SK-N-SH treated with all-trans-retinoic acid at 6 μM for 48 hours (cell line): ENCODE data around the gene TSSK2.

Experiments
- ATAC-seq: fragments of 200-7000 bp; cut with Tn5 transposase; 3 replicates; pipeline ENCODE4 v1.9.1; 2020; ENCODE audit warnings: mild to moderate bottlenecking, moderate library complexity
- ARNTL ChIP-seq: fragments of 450-650 bp; formaldehyde crosslinking; IDR thresholded peaks from 2 replicates; pipeline ENCODE4 v1.5.0; 2020; ENCODE audit warnings: low read depth, mild to moderate bottlenecking, moderate library complexity, borderline replicate concordance
- CREB5 ChIP-seq: fragments of 250-450 bp; sonication (Bioruptor Pico); IDR thresholded peaks from 2 replicates; pipeline ENCODE4 v1.5.1; 2020; ENCODE audit warnings: low read depth, mild to moderate bottlenecking, moderate library complexity
- GLIS3 ChIP-seq: fragments of 250-450 bp; sonication (Bioruptor Pico); IDR thresholded peaks from 2 replicates; pipeline ENCODE4 v1.5.0; 2020; ENCODE audit warnings: mild to moderate bottlenecking, moderate library complexity
- ISL1 ChIP-seq: fragments of 250-450 bp; sonication (Bioruptor Pico); IDR thresholded peaks from 2 replicates; pipeline ENCODE4 v2.1.2; 2022; ENCODE audit warnings: mild to moderate bottlenecking, moderate library complexity
- OSR1 ChIP-seq: fragments of 250-450 bp; sonication (Bioruptor Pico); IDR thresholded peaks from 2 replicates; pipeline ENCODE4 v1.8.0; 2022; ENCODE audit warnings: moderate library complexity, mild to moderate bottlenecking, inconsistent platforms
- POU6F1 ChIP-seq: fragments of 250-450 bp; sonication (Bioruptor Pico); IDR thresholded peaks from 2 replicates; pipeline ENCODE4 v1.8.0; 2021; ENCODE audit warnings: low read depth, mild to moderate bottlenecking, moderate library complexity, borderline replicate concordance
- RARB ChIP-seq: fragments of 250-450 bp; sonication (Bioruptor Pico); IDR thresholded peaks from 2 replicates; pipeline ENCODE4 v1.8.0; 2021; ENCODE audit warnings: mild to moderate bottlenecking, moderate library complexity
- SNAI2 ChIP-seq: fragments of 250-450 bp; sonication (Bioruptor Pico); IDR thresholded peaks from 2 replicates; pipeline ENCODE4 v1.5.0; 2020; ENCODE audit warnings: mild to moderate bottlenecking, moderate library complexity
- TCF4 ChIP-seq: fragments of 250-450 bp; sonication (Bioruptor Pico); IDR thresholded peaks from 2 replicates; pipeline ENCODE4 v1.8.0; 2021; ENCODE audit warnings: mild to moderate bottlenecking, moderate library complexity, borderline replicate concordance
- TOX ChIP-seq: fragments of 250-450 bp; sonication (Bioruptor Pico); IDR thresholded peaks from 2 replicates; pipeline ENCODE4 v1.8.0; 2021; ENCODE audit warnings: mild to moderate bottlenecking, moderate library complexity, borderline replicate concordance
- ZFP30 ChIP-seq: fragments of 450-650 bp; formaldehyde crosslinking; IDR thresholded peaks from 2 replicates; pipeline ENCODE4 v1.5.0; 2022; ENCODE audit warnings: mild to moderate bottlenecking, moderate library complexity
- ZNF565 ChIP-seq: fragments of 450-650 bp; formaldehyde crosslinking; conservative IDR thresholded peaks from 2 replicates; pipeline ENCODE4 v1.5.0; 2020; ENCODE audit warnings: low read depth, mild to moderate bottlenecking, moderate library complexity
- ZNF70 ChIP-seq: fragments of 450-650 bp; formaldehyde crosslinking; IDR thresholded peaks from 2 replicates; pipeline ENCODE4 v1.5.0; 2020; ENCODE audit warnings: mild to moderate bottlenecking, moderate library complexity
- ZNF8 ChIP-seq: fragments of 450-650 bp; formaldehyde crosslinking; IDR thresholded peaks from 2 replicates; pipeline ENCODE4 v1.5.0; 2020; ENCODE audit warnings: mild to moderate bottlenecking, moderate library complexity
- TF ChIP-seq, protein P1 (sequence below): fragments of 250-450 bp; sonication (Bioruptor Pico); IDR thresholded peaks from 2 replicates; pipeline ENCODE4 v1.5.1; 2021; ENCODE audit warnings: mild to moderate bottlenecking, moderate library complexity
- TF ChIP-seq, protein P2 (sequence below): fragments of 250-450 bp; sonication (Bioruptor Pico); IDR thresholded peaks from 2 replicates; pipeline ENCODE4 v1.5.0; 2020; ENCODE audit warnings: mild to moderate bottlenecking, moderate library complexity
- TF ChIP-seq, protein P3 (sequence below): fragments of 250-450 bp; sonication (Bioruptor Pico); IDR thresholded peaks from 2 replicates; pipeline ENCODE4 v1.8.0; 2020; ENCODE audit warnings: mild to moderate bottlenecking, moderate library complexity, borderline replicate concordance

The TSSK2 gene

GRCh38 chr22:19126309-19127273, 4.5 kb upstream of the TSSK2 start:
- no peak for ATAC-seq
- TF ChIP-seq ZNF8 (no peak), TCF4 (CRISPR knock-in tag) (no peak), RARB (CRISPR knock-in tag) (no peak), POU6F1 (CRISPR knock-in tag) (no peak), CREB5 (no peak), GLIS3 (CRISPR knock-in tag) (no peak), ISL1 (CRISPR knock-in tag) (no peak), TOX (CRISPR knock-in tag) (no peak), ZFP30 (CRISPR knock-in tag) (no peak), ARNTL (CRISPR knock-in tag) (no peak)
- TF ChIP-seq, protein P1, sequence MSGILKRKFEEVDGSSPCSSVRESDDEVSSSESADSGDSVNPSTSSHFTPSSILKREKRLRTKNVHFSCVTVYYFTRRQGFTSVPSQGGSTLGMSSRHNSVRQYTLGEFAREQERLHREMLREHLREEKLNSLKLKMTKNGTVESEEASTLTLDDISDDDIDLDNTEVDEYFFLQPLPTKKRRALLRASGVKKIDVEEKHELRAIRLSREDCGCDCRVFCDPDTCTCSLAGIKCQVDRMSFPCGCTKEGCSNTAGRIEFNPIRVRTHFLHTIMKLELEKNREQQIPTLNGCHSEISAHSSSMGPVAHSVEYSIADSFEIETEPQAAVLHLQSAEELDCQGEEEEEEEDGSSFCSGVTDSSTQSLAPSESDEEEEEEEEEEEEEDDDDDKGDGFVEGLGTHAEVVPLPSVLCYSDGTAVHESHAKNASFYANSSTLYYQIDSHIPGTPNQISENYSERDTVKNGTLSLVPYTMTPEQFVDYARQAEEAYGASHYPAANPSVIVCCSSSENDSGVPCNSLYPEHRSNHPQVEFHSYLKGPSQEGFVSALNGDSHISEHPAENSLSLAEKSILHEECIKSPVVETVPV, result no peak
- TF ChIP-seq, all 23 proteins: peak for 0

DNA sequence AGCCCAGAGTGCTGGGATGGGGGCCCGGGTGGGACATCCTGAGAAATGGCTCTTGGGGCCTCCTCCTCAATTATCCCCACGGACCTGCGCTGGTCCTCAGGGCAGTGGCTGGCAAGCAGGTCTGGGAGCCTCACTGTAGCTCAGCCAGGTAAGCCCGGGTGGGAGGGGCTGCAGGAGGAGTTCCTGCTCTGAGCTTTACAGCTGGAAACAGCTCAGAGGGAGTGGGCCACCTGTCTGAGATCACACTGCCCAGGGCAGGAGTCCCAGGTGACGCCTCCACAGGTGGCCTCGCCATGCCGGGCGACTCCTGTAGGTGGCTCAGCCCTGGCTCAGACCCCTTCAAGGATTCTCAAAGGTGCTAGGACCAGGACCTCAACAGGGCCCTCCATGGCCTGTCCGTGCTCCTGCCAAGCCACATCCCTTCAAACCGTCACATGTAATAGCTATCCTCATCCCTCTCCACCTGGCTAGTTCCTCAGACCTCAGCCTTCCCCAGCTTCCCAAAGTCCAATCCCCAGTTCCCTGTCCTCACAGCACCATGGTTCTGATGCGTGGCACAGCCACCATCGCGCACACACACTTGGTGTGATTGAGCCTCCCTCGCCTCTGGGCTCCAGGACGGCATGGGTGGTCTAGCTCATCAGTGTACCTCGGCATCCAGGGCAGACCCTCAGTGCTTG, 3.6 kb upstream of the TSSK2 start:
- no peak for ATAC-seq

GRCh38 chr22:19128009-19128401, 3.1 kb upstream of the TSSK2 start:
- TF ChIP-seq, protein P1, result no peak
- no peak for TF ChIP-seq ARNTL (CRISPR knock-in tag)
- TF ChIP-seq ISL1 (CRISPR knock-in tag), result no peak
- TF ChIP-seq TCF4 (CRISPR knock-in tag), result no peak
- no peak for TF ChIP-seq SNAI2 (CRISPR knock-in tag)
- TF ChIP-seq, protein P2, sequence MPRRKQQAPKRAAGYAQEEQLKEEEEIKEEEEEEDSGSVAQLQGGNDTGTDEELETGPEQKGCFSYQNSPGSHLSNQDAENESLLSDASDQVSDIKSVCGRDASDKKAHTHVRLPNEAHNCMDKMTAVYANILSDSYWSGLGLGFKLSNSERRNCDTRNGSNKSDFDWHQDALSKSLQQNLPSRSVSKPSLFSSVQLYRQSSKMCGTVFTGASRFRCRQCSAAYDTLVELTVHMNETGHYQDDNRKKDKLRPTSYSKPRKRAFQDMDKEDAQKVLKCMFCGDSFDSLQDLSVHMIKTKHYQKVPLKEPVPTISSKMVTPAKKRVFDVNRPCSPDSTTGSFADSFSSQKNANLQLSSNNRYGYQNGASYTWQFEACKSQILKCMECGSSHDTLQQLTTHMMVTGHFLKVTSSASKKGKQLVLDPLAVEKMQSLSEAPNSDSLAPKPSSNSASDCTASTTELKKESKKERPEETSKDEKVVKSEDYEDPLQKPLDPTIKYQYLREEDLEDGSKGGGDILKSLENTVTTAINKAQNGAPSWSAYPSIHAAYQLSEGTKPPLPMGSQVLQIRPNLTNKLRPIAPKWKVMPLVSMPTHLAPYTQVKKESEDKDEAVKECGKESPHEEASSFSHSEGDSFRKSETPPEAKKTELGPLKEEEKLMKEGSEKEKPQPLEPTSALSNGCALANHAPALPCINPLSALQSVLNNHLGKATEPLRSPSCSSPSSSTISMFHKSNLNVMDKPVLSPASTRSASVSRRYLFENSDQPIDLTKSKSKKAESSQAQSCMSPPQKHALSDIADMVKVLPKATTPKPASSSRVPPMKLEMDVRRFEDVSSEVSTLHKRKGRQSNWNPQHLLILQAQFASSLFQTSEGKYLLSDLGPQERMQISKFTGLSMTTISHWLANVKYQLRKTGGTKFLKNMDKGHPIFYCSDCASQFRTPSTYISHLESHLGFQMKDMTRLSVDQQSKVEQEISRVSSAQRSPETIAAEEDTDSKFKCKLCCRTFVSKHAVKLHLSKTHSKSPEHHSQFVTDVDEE, result no peak
- TF ChIP-seq, protein P3, sequence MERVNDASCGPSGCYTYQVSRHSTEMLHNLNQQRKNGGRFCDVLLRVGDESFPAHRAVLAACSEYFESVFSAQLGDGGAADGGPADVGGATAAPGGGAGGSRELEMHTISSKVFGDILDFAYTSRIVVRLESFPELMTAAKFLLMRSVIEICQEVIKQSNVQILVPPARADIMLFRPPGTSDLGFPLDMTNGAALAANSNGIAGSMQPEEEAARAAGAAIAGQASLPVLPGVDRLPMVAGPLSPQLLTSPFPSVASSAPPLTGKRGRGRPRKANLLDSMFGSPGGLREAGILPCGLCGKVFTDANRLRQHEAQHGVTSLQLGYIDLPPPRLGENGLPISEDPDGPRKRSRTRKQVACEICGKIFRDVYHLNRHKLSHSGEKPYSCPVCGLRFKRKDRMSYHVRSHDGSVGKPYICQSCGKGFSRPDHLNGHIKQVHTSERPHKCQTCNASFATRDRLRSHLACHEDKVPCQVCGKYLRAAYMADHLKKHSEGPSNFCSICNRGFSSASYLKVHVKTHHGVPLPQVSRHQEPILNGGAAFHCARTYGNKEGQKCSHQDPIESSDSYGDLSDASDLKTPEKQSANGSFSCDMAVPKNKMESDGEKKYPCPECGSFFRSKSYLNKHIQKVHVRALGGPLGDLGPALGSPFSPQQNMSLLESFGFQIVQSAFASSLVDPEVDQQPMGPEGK (CRISPR knock-in tag), result no peak
- TF ChIP-seq OSR1 (CRISPR knock-in tag), result no peak
- no peak for TF ChIP-seq ZNF565 (CRISPR knock-in tag)
- no peak for ATAC-seq

More for the DNA sequence above, 3.6 kb upstream of the TSSK2 start:
- no peak for TF ChIP-seq ZNF70
